ENCODE measurements around the gene C2orf72.

The C2orf72 gene

DNA sequence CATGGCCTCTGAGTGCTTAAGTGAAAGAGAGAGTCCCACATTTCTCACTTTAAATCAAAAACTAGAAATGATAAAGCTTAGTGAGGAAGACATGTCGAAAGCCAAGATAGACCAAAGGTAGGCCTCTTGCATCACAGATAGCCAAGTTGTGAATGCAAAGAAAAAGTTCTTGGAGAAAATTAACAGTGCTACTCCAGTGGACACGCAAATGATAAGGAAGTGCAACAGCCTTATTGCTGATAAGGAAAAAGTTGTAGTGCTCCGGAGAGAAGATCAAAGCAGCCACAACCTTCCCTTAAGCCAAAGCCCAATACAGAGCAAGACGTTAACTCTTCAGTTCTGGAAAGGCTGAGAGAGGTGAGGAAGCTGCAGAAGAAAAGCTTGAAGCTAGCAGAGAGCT is 51.4 kb downstream of the C2orf72 start:
- no peak for DNase-seq

DNA sequence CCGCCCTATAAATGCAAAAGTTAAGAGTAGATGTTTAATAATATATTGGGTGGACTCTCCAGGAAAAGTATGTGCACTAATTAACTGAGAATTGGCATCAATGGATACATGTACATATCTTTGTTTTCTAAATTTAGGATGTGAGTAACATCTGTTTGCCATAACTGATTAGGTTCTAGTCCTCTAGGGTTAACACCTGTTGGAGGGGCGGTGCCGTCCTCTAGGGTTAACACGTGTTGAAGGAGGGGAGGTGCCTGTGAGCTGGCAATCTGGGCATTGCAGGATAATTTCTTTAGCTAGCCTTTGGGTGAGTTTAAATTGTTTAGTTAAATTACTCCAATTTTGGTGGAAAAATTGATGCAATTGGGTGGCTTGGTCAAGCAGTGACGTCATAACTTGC is 56.6 kb downstream of the C2orf72 start:
- DNase-seq: no peak

DNA sequence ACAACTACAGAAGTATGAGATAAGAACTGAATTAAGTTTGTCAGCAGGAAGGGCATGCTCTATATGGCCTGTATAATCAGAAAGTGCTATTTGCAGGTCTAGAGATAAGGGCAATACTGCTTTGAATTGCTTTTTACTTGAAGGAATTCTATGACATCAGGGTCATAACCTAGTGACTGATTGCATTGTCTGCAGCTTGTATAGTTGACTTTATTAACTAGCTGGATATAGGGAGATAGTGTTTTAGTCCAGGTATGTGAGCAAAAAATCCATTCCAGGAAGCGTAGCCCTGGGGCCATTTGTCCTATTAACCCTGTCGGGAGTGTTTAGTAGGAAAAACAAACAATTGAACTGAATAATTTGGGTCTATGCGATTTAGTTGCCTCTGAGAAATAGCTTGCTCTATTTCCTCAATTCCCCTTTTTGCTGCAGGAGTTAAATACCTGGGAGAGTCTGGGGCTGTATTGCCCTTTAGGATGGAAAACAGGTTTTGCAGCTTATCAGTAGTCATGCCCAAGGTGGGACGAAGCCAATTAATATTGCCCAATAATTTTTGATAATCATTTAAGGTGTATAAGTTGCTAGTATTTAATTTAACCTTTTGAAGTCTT is 57.5 kb downstream of the C2orf72 start:
- DNase-seq: no peak
